ENCODE data around the gene CD34. TPM values are rescaled to one million over a fixed set of nuclear protein-coding genes. Genes with fewer than 3 reads are reported as not detected.

The CD34 gene
- total RNA-seq, 1 experiment from 2014 or later = 0.35 TPM

DNA sequence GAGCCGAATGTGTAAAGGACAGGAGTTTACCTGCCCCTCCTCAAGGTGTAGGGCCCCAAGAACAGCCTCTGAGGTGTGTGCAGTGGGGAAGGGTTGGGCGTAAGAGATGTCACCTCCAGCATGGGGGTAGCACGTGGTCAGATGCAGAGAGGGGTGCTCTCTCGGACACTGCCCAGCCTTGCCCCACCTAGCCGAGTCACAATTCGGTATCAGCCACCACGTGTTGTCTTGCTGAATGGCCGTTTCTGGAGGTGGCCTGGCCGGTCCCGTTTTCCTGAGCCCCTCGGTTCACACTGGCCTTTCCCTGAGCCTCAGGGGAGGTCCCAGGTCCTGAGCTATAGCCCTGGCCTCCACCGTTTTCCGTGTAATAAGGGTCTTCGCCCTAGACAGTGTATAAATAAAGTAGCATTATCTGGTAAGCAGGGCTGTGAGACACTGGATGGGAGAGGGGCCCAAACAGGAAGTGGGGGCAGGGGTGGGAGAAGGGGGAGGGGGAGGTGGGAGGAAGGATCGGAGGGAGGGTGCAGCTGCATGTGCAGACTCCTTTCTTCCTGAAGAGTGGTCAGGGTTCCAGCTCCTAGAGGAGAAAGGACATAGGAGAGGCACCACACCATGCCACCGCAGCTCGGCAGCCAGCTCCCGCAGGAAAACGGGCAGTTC lies 23.3 kb downstream of the CD34 start:
- no peak overlapping the region for H2BK5ac ChIP-seq (ENCODE audit: insufficient read length, low read length)
- WGBS (ENCODE audit: extremely low coverage, insufficient read length, low lambda C conversion rate) = no CpG with 5 or more reads among the region's 19 CpGs
- H3K27me3 Mint-ChIP-seq (ENCODE audit: low read depth) = peaks cover 12% of the 10 kb centered on the region
- H3K56ac ChIP-seq (ENCODE audit: insufficient read length, low read depth, low read length) = no peak overlapping the region
- H3K27ac Mint-ChIP-seq = no peak overlapping the region
- no peaks in the 10 kb centered on the region for H3K9me3 Mint-ChIP-seq
- no peak overlapping the region for H3K18ac ChIP-seq (ENCODE audit: insufficient read length, low read depth, low read length)
- peaks cover 8 to 9% of the 10 kb centered on the region in 2 experiments; a peak in 3 of 4 replicates for H3K4me1 Mint-ChIP-seq
- H3K27me3 ChIP-seq (ENCODE audit: insufficient read depth, low read length) = no peaks in the 10 kb centered on the region; the same call in 1 of the 2 replicates
- no peak overlapping the region for H3K4me3 Mint-ChIP-seq
- H4K5ac ChIP-seq (ENCODE audit: insufficient read length, low read depth, low read length) = no peak overlapping the region
- no peak overlapping the region for H2BK15ac ChIP-seq (ENCODE audit: low read depth, low read length)
- no peak overlapping the region for H4K8ac ChIP-seq (replicated peaks; ENCODE audit: insufficient read length, low read depth, low read length)
- H3K27ac ChIP-seq (ENCODE audit: insufficient read length, low read depth, low read length) = no peak overlapping the region
- H4K91ac ChIP-seq (ENCODE audit: insufficient read length, low read depth, low read length) = no peak overlapping the region
- no peak overlapping the region for H2BK20ac ChIP-seq (ENCODE audit: low read depth, low read length, poor library complexity, severe bottlenecking)
- no peaks in the 10 kb centered on the region for H3K23me2 ChIP-seq (ENCODE audit: insufficient read length, low read depth, low read length, poor library complexity, severe bottlenecking)
- H3K79me1 ChIP-seq (ENCODE audit: insufficient read depth, low read depth, low read length, poor library complexity, severe bottlenecking) = no peaks in the 10 kb centered on the region
- no peak overlapping the region for H3K14ac ChIP-seq (ENCODE audit: insufficient read depth, low read length)
- no peaks in the 10 kb centered on the region for H3K79me2 ChIP-seq (ENCODE audit: insufficient read depth, low read length)
- no peak overlapping the region for H2BK12ac ChIP-seq (ENCODE audit: insufficient read length, low read depth, low read length)
- no peak overlapping the region for H2BK120ac ChIP-seq (ENCODE audit: low read depth, low read length, poor library complexity, severe bottlenecking)
- TF ChIP-seq, protein P1, sequence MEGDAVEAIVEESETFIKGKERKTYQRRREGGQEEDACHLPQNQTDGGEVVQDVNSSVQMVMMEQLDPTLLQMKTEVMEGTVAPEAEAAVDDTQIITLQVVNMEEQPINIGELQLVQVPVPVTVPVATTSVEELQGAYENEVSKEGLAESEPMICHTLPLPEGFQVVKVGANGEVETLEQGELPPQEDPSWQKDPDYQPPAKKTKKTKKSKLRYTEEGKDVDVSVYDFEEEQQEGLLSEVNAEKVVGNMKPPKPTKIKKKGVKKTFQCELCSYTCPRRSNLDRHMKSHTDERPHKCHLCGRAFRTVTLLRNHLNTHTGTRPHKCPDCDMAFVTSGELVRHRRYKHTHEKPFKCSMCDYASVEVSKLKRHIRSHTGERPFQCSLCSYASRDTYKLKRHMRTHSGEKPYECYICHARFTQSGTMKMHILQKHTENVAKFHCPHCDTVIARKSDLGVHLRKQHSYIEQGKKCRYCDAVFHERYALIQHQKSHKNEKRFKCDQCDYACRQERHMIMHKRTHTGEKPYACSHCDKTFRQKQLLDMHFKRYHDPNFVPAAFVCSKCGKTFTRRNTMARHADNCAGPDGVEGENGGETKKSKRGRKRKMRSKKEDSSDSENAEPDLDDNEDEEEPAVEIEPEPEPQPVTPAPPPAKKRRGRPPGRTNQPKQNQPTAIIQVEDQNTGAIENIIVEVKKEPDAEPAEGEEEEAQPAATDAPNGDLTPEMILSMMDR (conservative IDR thresholded peaks at IDR 0.05) = no peak
- no peak overlapping the region for H3K23ac ChIP-seq (ENCODE audit: insufficient read length, low read depth, low read length)
- H3K4me1 ChIP-seq (ENCODE audit: insufficient read depth, low read length) = no peaks in the 10 kb centered on the region
- no peak overlapping the region for H2AFZ ChIP-seq (ENCODE audit: low read length)
- no peak for DNase-seq
- no peak overlapping the region for H3K4me2 ChIP-seq (ENCODE audit: insufficient read depth, insufficient read length, low read length)
- no peak overlapping the region for H3T11ph ChIP-seq (ENCODE audit: low read length)
- no peaks in the 10 kb centered on the region for H4K20me1 ChIP-seq (ENCODE audit: control insufficient read depth, insufficient read depth, insufficient read length)
- no peak overlapping the region for H2AK5ac ChIP-seq (ENCODE audit: insufficient read length, low read length)
- H3K9ac ChIP-seq (ENCODE audit: extremely low read depth, insufficient read length, low read length) = no peak overlapping the region
- no peak overlapping the region for H3K4ac ChIP-seq (ENCODE audit: low read depth, low read length)
- H3K36me3 Mint-ChIP-seq (ENCODE audit: insufficient read depth in 1 of 3, low read depth in 3 of 3) = no peaks in the 10 kb centered on the region
- H3K9me3 ChIP-seq (ENCODE audit: control insufficient read depth, low read depth, low read length) = no peaks in the 10 kb centered on the region

Measured in H9 (cell line).